ENCODE data around the gene IL4I1.
A peak's percentile ranks its signal among the peaks of the same experiment; 100 is the strongest.

IL4I1 gene

DNA sequence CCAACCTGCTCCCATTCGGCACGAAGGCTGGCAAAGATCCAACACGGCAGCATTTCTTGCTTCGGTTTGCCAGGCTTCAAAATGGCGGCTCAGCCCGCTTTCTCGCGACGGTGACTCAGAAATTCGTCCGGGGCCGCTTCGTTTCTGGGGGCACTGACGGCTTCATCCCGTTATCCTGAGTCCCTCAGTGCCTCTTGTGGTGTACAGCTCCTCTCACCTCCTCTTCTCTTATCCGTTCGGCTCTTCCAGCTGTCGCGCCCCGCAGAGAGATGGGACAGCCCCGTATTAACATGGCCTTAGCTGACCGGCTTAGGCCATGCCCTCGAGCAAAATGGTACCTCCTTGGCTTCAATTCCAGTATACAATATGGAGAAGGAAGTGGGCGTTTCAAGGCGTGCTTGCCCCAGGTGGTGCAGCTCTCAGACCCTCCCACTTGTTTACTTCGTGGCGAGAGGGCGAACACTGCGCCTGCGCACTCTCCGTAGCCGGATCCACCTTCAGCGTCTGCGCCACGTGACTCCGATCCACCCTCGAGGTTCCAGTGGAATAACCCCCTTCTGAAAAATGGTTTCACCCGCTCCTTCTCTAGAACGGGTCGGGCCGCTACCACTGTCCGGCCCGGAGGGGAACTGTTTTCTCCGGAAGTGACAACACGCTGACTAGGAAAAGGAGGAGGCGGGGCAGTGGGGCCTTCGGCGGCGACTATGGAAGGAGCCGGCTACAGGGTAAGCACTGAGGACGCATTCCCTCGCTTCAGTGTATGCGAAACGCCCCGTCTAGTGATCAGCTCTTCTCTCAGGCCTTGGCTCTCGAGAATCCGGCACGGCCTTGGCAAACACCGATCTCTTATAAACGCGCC is 19.4 kb downstream of the IL4I1 start, which contains the start of the genes AKT1S1 and TBC1D17:
TSS of gene AKT1S1 (minus strand) at position 336 of the 859 bp plus-strand sequence. CDS start 4,060 bp downstream, outside the sequence.
TSS of gene TBC1D17 (plus strand) at position 683 of the 859 bp plus-strand sequence. CDS start at position 705, 22 bp downstream.
- DNase-seq (ENCODE audit: low read depth), result peak; percentile 100
- no peak for TF ChIP-seq CTCF (IDR thresholded peaks at IDR 0.05; ENCODE audit: low read depth, low read length, missing control alignments)
- H3K4me3 ChIP-seq (ENCODE audit: low read depth, low read length), result peak within 1 kb of the TSS; percentile 89

DNA sequence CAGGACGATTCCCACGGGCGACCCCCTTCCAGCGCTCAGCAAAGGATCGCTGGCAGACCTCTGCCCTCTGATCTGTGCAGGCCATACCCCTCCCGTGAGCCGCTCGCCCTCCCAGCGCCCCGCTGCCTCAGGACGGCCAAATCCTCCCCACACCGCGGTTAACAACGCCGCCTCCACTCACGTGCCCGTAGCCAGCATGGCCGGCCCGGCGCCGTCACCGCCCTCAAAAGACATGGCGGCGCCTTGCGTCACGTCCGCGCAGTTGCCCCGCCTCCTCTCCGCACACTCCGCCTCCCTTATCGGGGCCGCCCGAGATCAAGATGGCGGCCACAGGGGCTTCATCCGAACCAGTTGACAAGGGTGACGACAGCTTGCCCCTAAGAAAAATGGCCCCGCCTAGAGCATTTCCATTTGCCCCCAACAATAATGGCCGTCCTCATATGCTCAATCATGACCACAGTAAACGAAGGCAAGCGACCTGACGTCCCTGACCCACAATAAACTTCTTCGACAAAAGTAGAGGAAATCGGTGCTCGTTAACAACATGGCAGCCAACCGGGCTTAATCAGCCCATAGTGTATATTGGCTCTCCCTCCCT is 20.2 kb downstream of the IL4I1 start:
- H3K4me3 ChIP-seq (ENCODE audit: low read depth, low read length), result peak overlapping the region; percentile 89
- TF ChIP-seq CTCF (IDR thresholded peaks at IDR 0.05; ENCODE audit: low read depth, low read length, missing control alignments), result no peak
- peak; percentile 96 for DNase-seq (ENCODE audit: low read depth)

- no peak for TF ChIP-seq CTCF (IDR thresholded peaks at IDR 0.05; ENCODE audit: low read depth, low read length, missing control alignments)
- H3K4me3 ChIP-seq (ENCODE audit: low read depth, low read length), result peak overlapping the region; percentile 89
- DNase-seq (ENCODE audit: low read depth), result no peak
Observed at GRCh38 chr19:49875857-49876421, 20.7 kb downstream of the IL4I1 start.

DNA sequence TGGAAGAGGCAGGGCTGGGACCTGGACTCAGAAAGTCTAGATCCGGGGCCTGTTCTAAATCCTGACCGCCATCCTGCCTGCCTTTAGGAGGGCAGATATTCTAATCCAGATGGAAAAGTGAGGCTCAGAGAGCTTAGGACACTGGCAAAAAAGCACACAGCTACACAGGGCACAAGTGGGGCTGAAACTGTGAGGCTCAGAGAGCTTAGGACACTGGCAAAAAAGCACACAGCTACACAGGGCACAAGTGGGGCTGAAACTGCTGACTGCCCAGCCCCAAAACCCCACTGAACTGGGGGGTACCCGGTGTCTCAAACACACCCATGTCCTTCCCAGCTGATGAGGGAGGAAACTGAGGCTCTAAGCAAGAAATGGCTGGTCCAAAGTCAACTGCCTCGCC is 21.5 kb downstream of the IL4I1 start:
- no peak for DNase-seq (ENCODE audit: low read depth)
- H3K4me3 ChIP-seq (ENCODE audit: low read depth, low read length), result peak overlapping the region; percentile 89
- no peak for TF ChIP-seq CTCF (IDR thresholded peaks at IDR 0.05; ENCODE audit: low read depth, low read length, missing control alignments)

GRCh38 chr19:49874503-49875157 is 22.1 kb downstream of the IL4I1 start:
- H3K4me3 ChIP-seq (ENCODE audit: low read depth, low read length), result no peak overlapping the region
- no peak for DNase-seq (ENCODE audit: low read depth)

More at GRCh38 chr19:49874503-49875157, 22.1 kb downstream of the IL4I1 start:
- TF ChIP-seq CTCF (IDR thresholded peaks at IDR 0.05; ENCODE audit: low read depth, low read length, missing control alignments), result no peak
